IPS-15b (cell line): ENCODE data around the gene COQ7.

Source experiments
- H3K27me3 ChIP-seq: one replicate; pipeline ENCODE4 v1.6.1; 2013; ENCODE audit warnings: low read length; ENCODE audit not compliant: control insufficient read depth, insufficient read depth
- H3K36me3 ChIP-seq: one replicate; pipeline ENCODE4 v1.6.1; 2013; ENCODE audit warnings: low read length; ENCODE audit not compliant: control insufficient read depth, insufficient read depth
- H3K4me1 ChIP-seq: one replicate; pipeline ENCODE4 v1.6.1; 2013; ENCODE audit warnings: mild to moderate bottlenecking, low read length; ENCODE audit not compliant: control insufficient read depth, insufficient read depth
- H3K4me3 ChIP-seq: one replicate; pipeline ENCODE4 v1.5.1; 2013; ENCODE audit warnings: low read depth, low read length
- H3K9ac ChIP-seq: one replicate; pipeline ENCODE4 v1.6.1; 2013; ENCODE audit warnings: low read depth, mild to moderate bottlenecking, low read length
- H3K9me3 ChIP-seq: one replicate; pipeline ENCODE4 v1.6.1; 2013; ENCODE audit warnings: mild to moderate bottlenecking, low read length; ENCODE audit not compliant: control insufficient read depth, insufficient read depth

Gene COQ7

DNA sequence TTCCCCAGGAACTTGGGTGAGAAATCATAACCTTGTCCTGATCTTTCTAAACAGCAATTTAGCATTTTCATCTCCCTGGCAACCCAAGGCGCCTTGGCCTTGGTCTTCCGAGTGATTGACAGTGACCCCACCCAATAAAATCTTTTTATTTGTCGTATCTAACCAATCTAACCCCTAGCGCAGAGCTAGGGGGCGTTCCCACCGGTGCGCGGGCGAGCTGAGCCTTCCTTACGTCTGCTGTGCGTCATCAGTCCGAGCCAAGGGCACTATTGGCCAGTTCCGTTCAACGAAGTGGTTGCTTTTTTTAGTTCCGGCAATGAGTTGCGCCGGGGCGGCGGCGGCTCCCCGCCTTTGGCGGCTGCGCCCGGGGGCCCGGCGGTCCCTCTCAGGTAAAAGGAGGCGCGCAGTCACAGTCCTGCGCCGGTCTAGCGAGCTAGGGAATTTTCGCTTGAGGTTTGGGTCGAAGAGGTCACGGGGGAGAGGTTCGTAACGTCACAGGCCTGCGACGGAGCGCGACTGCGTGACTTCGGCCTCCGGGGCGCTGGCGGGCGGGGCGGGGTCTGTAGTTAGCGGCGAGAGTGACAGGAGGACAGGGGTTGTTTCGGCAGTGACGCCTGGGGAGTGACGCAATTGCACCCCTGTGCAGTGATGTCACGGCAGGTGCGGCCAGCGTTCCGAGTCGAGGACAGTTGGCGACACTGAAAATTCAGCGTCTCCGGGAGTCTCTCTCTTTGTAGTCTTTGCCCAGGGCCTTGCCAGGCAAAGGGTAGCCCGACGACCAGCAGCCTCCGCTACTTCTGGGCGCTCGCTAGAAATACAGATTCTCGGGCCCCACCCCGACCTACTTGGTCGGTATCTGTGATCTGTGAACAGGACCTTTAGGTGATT is at the start of gene COQ7:
COQ7 (plus strand) TSS at position 266 of the 888 bp plus-strand sequence; CDS start at position 317, 51 bp downstream.
- no peaks in the 10 kb centered on the region for H3K27me3 ChIP-seq
- peak within 1 kb of the TSS; percentile 96 for H3K4me3 ChIP-seq
- no peaks in the 10 kb centered on the region for H3K9me3 ChIP-seq
- no peaks in the 10 kb centered on the region for H3K36me3 ChIP-seq
- H3K4me1 ChIP-seq = no peaks in the 10 kb centered on the region
- H3K9ac ChIP-seq = peak within 1 kb of the TSS; percentile 94

DNA sequence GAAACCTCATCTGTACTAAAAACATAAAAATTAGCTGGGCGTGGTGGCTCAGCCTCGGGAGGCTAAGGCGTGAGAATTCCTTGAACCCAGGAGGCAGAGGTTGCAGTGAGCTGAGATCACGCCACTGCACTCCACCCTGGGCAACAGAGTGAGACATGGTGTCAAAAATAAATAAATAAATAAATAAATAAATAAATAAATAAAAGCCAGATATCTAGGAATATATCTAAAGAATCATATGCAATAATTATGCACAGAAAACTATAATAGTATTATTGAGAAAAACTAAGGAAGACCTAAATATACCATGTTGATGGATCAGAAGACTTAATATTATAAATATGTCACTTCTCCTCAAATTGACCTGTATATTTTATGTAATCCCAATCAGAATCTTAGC is 46.7 kb upstream of the COQ7 start:
- Histone ChIP-seq H3K4me1 (no peaks in the 10 kb centered on the region), H3K4me3 (no peak overlapping the region), H3K9me3 (no peaks in the 10 kb centered on the region), H3K27me3 (no peaks in the 10 kb centered on the region), H3K36me3 (no peaks in the 10 kb centered on the region), H3K9ac (no peak overlapping the region)

DNA sequence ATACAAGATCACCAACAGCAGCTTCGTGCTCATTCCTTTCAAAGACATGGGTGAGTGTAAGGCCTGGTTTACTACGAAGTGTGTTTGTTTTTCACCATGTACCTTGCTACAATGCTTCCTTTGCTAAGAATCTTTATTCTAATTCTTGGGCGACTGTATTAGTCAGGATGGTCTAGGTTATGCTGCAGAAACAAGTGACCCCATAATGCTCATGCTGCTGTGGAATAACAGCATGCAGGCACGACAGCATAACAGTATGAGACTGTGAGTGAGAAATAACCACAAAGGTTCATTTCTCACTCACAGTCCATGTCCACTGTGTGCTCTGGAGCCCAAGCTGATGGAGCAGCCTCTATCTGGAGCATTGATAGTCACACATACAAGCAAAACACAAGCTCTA is 45.7 kb upstream of the COQ7 start:
- Histone ChIP-seq H3K4me3 (no peak overlapping the region), H3K36me3 (no peaks in the 10 kb centered on the region), H3K9me3 (no peaks in the 10 kb centered on the region), H3K9ac (no peak overlapping the region), H3K27me3 (no peaks in the 10 kb centered on the region), H3K4me1 (no peaks in the 10 kb centered on the region)

DNA sequence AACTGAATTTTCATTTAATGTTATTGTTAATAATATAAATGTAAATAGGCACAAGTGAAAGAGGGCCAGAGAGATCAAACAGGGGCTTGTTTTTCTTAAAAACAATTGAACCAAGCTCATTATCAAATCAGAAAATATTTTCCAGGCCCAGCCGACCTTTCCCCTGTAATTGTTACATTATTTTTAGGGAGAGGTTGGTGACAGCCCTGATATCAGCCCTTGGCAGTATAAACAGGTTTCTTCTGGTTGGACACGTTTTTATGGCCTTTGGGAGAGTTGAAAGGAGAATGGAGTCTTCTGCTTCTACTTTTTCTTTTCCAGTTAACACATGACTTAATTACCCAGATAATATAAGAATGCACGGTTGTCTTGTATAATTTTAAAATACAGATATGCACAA is 40.0 kb upstream of the COQ7 start:
- H3K9ac ChIP-seq = no peak overlapping the region
- H3K27me3 ChIP-seq = no peaks in the 10 kb centered on the region
- H3K4me1 ChIP-seq = no peaks in the 10 kb centered on the region
- H3K9me3 ChIP-seq = no peaks in the 10 kb centered on the region
- no peaks in the 10 kb centered on the region for H3K36me3 ChIP-seq
- H3K4me3 ChIP-seq = no peak overlapping the region

DNA sequence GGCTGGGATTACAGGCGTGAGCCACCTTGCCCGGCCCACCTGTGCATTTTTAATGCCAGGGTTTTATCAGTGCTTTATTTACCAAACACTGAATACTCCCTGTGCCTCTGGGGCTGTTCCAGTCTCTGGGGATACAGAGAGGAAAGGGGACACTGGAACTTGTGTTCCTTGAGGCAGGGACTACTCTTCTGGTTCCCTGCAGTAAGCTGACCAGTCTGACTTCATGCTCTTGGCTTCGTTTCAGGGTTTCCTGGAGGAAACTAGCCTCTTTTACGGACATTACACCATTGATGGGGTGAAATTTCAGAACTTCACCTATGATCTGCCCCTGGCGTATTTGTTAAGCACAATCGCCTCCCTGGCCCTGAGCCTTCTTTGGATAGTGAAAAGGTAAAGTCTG is 37.4 kb upstream of the COQ7 start:
- no peak overlapping the region for H3K9ac ChIP-seq
- H3K9me3 ChIP-seq = no peaks in the 10 kb centered on the region
- H3K27me3 ChIP-seq = no peaks in the 10 kb centered on the region
- H3K4me1 ChIP-seq = no peaks in the 10 kb centered on the region
- no peak overlapping the region for H3K4me3 ChIP-seq
- H3K36me3 ChIP-seq = no peaks in the 10 kb centered on the region

DNA sequence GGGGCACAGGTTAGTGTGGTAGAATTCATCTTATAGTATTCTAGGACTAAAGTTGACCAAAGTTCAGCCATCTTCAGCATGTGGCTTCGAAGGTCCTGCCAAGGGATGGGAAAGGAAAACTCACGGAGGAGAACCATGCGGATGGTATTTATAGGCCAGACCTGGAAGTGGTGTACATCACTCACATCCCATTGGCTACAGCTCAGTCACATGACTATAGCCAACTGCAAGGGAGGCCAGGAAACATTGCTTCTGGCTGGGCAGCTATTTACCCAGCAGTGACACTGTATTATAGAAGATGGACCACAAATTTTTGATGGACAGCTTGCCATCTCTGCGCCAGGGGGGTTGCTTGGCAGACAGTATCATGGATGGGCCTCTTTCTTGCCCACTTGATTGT is 35.7 kb upstream of the COQ7 start:
- Histone ChIP-seq H3K9me3 (no peaks in the 10 kb centered on the region), H3K27me3 (no peaks in the 10 kb centered on the region), H3K4me1 (no peaks in the 10 kb centered on the region), H3K9ac (no peak overlapping the region), H3K36me3 (no peaks in the 10 kb centered on the region), H3K4me3 (no peak overlapping the region)

DNA sequence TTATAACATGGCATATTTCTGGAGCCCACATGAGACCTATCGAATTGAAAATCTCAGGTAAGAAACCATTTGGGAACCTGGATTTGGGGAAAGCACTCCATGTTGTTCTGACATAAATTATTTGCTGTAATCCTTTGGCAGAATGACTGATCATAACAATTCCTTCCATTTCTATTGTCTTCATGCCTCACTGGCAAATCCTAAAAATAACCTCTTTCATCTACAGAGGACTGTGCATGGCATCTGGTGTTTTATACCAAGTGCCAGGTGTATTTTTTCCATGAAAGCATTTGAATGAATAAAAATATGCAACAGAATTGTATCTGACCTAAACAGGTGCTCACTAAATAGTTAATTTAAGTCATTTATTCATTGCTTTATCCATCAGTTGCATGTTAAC is 33.7 kb upstream of the COQ7 start:
- H3K4me1 ChIP-seq = no peaks in the 10 kb centered on the region
- no peak overlapping the region for H3K4me3 ChIP-seq
- no peaks in the 10 kb centered on the region for H3K27me3 ChIP-seq
- H3K9ac ChIP-seq = no peak overlapping the region
- no peaks in the 10 kb centered on the region for H3K9me3 ChIP-seq
- H3K36me3 ChIP-seq = no peaks in the 10 kb centered on the region

DNA sequence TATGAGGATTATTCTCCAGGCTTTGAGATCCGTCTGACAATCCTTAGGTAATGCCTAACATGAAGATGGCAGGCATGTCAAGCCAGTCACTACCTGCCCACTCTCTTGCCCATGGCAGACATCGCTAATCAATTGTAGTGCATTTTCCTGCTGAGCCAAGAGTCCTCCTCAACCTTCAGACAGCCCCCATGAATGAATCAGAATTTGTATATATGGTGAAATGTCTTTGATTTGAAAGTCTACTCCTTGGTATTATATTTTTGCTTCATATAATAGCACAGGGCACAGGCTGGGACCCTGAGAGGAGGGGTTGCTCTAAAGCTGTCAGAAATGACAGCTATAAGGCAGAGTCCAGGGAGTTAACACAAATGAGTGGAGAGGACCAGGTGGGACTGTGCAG is 27.0 kb upstream of the COQ7 start:
- Histone ChIP-seq H3K9ac (no peak overlapping the region), H3K9me3 (no peaks in the 10 kb centered on the region), H3K27me3 (no peaks in the 10 kb centered on the region), H3K36me3 (no peaks in the 10 kb centered on the region), H3K4me1 (no peaks in the 10 kb centered on the region), H3K4me3 (no peak overlapping the region)

DNA sequence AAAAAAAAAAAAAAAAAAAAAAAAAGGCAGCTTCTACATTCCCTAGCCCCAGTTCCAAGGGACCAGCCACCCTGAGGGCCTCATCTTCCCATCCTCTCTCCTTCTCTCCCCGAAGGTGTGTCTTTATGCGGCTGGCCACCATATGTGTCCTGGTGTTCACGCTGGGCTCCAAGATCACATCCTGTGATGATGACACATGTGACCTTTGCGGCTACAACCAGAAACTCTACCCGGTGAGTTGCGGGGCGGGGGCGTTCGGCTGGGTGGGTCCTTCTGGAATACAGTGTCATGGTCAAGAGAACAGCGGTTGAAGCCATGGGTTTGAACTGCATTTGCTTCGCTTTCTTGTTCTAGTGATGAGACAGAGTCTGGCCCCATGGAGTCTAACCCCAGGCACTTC is 22.6 kb upstream of the COQ7 start:
- no peaks in the 10 kb centered on the region for H3K4me1 ChIP-seq
- H3K9ac ChIP-seq = no peak overlapping the region
- H3K36me3 ChIP-seq = no peaks in the 10 kb centered on the region
- no peaks in the 10 kb centered on the region for H3K9me3 ChIP-seq
- H3K27me3 ChIP-seq = no peaks in the 10 kb centered on the region
- H3K4me3 ChIP-seq = no peak overlapping the region

DNA sequence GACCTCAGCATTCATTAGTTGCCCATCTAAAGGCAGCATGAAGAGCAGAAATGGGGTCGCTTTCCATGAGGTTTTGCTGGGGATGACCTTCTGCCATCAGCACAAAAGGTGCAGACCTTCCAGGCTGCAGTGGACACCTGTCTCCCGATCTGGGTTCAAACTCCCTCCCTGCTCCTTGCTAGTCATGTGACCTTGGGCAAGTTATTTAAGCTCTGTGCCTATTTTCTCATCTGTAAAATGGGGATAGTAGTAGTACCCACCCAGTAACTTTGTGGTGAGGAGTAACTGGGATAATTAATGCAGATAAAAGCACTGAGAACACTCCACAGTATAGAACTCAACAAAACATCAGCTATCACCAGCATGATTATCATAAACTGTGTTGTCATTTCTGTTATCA is 21.4 kb upstream of the COQ7 start:
- H3K9ac ChIP-seq = no peak overlapping the region
- no peaks in the 10 kb centered on the region for H3K4me1 ChIP-seq
- no peaks in the 10 kb centered on the region for H3K27me3 ChIP-seq
- H3K9me3 ChIP-seq = no peaks in the 10 kb centered on the region
- H3K36me3 ChIP-seq = no peaks in the 10 kb centered on the region
- H3K4me3 ChIP-seq = no peak overlapping the region

DNA sequence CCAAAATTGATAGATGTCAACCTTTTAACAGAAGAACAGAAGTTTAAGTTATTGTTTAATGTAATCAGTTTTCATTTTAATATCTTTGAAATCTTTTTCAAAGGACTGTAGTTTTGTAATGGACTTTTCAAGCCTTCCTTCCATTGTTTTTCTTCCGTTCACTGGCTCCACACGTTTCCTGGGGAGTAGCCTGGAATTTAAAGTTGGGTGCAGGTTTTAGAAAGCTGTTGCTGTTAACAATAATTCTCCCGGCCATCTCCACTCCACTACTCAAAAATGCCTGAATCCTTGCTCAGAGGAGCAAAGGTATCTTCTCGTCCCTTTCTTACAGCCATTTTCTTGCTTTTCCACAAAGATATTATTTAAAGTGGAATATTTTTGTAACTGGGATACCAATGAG is 4.7 kb upstream of the COQ7 start:
- Histone ChIP-seq H3K9me3 (no peaks in the 10 kb centered on the region), H3K4me3 (no peak overlapping the region)

DNA sequence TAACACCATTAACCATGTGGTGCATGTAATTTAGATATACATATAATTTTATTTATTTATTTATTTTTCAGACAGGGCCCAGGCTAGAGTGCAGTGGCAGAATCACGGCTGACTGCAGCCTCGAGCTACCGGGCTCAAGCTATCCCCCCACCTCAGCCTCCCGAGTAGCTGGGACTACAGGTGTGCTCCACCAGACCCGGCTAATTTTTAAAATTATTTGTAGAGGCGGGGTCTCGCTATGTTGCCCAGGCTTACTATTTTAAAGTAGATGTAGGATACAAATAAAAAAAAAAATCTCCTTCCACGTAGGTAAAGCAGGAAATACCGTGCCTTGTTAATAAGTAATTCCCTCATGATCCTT is 446 bp upstream of the COQ7 start:
- Histone ChIP-seq H3K36me3 (no peaks in the 10 kb centered on the region), H3K9ac (no peak overlapping the region), H3K9me3 (no peaks in the 10 kb centered on the region), H3K4me3 (no peak overlapping the region), H3K27me3 (no peaks in the 10 kb centered on the region), H3K4me1 (no peaks in the 10 kb centered on the region)

More for the DNA sequence above, 4.7 kb upstream of the COQ7 start:
- Histone ChIP-seq H3K9ac (no peak overlapping the region), H3K27me3 (no peaks in the 10 kb centered on the region), H3K36me3 (no peaks in the 10 kb centered on the region), H3K4me1 (no peaks in the 10 kb centered on the region)
